ENCODE measurements around the gene SDCCAG8.
"Not testable (repeated sequence)": the region's sequence is repeated elsewhere in the genome, so short reads cannot be mapped to it uniquely, and the experiment has no call there.

SDCCAG8 gene

GRCh38 chr1:243332440-243332839 lies 76.6 kb downstream of the SDCCAG8 start:
- no peak for DNase-seq (ENCODE audit: low read depth)

- peak; percentile 62 for DNase-seq (ENCODE audit: low read depth)
Observed at GRCh38 chr1:243335292-243335691, 79.5 kb downstream of the SDCCAG8 start.

- DNase-seq (ENCODE audit: low read depth): no peak
Observed at GRCh38 chr1:243336163-243336562, 80.3 kb downstream of the SDCCAG8 start.

- DNase-seq (ENCODE audit: low read depth): not testable (repeated sequence)
Observed at GRCh38 chr1:243338848-243339247, 83.0 kb downstream of the SDCCAG8 start.

GRCh38 chr1:243341074-243341473 lies 85.2 kb downstream of the SDCCAG8 start:
- no peak for DNase-seq (ENCODE audit: low read depth)

- peak; percentile 46 for DNase-seq (ENCODE audit: low read depth)
Observed at GRCh38 chr1:243343970-243344937, 88.4 kb downstream of the SDCCAG8 start.

GRCh38 chr1:243345205-243345604 lies 89.4 kb downstream of the SDCCAG8 start:
- peak; percentile 41 for DNase-seq (ENCODE audit: low read depth)

- no peak for DNase-seq (ENCODE audit: low read depth)
Observed at GRCh38 chr1:243346016-243346415, 90.2 kb downstream of the SDCCAG8 start.

- DNase-seq (ENCODE audit: low read depth): peak; percentile 24
Observed at GRCh38 chr1:243346468-243346867, 90.6 kb downstream of the SDCCAG8 start.

- no peak for DNase-seq (ENCODE audit: low read depth)
Observed at GRCh38 chr1:243348331-243348730, 92.5 kb downstream of the SDCCAG8 start.

GRCh38 chr1:243349128-243349527 lies 93.3 kb downstream of the SDCCAG8 start:
- no peak for DNase-seq (ENCODE audit: low read depth)

- DNase-seq (ENCODE audit: low read depth): peak; percentile 58
Observed at GRCh38 chr1:243351337-243351736, 95.5 kb downstream of the SDCCAG8 start.

- DNase-seq (ENCODE audit: low read depth): peak; percentile 17
Observed at GRCh38 chr1:243354511-243355153, 98.8 kb downstream of the SDCCAG8 start.

- DNase-seq (ENCODE audit: low read depth): no peak
Observed at GRCh38 chr1:243363832-243364231, 108.0 kb downstream of the SDCCAG8 start.

GRCh38 chr1:243364330-243364729 lies 108.5 kb downstream of the SDCCAG8 start:
- no peak for DNase-seq (ENCODE audit: low read depth)

- DNase-seq (ENCODE audit: low read depth): no peak
Observed at GRCh38 chr1:243364866-243365265, 109.0 kb downstream of the SDCCAG8 start.

- DNase-seq (ENCODE audit: low read depth): no peak
Observed at GRCh38 chr1:243367314-243367713, 111.5 kb downstream of the SDCCAG8 start.

- no peak for DNase-seq (ENCODE audit: low read depth)
Observed at GRCh38 chr1:243374412-243374811, 118.6 kb downstream of the SDCCAG8 start.

- DNase-seq (ENCODE audit: low read depth): no peak
Observed at GRCh38 chr1:243375596-243375995, 119.8 kb downstream of the SDCCAG8 start.

- no peak for DNase-seq (ENCODE audit: low read depth)
Observed at GRCh38 chr1:243378669-243379068, 122.8 kb downstream of the SDCCAG8 start.

- no peak for DNase-seq (ENCODE audit: low read depth)
Observed at GRCh38 chr1:243379208-243379607, 123.4 kb downstream of the SDCCAG8 start.

- DNase-seq (ENCODE audit: low read depth): no peak
Observed at GRCh38 chr1:243379706-243380105, 123.9 kb downstream of the SDCCAG8 start.

GRCh38 chr1:243388276-243388675 lies 132.4 kb downstream of the SDCCAG8 start:
- DNase-seq (ENCODE audit: low read depth): no peak

Measured in EH (cell line).